PC-9 (cell line): ENCODE data around the gene CXXC5. TPM values are rescaled to one million over a fixed set of nuclear protein-coding genes. Genes with fewer than 3 reads are reported as not detected.

Source experiments
- BruUV-seq: library from RNA; stranded (reverse); fragments of 400-500 nt; replicated peaks from 2 replicates; lab custom pipeline; 2021; lab: Mats Ljungman, UMichigan
- CTCF ChIA-PET: fragments of 300-600 bp; sonication (Branson Sonifier 250); formaldehyde crosslinking; loops from one replicate; lab custom pipeline; 2022; ENCODE audit warnings: antibody characterized with exemption; lab: Charles Lee
- POLR2A ChIA-PET: fragments of 300-600 bp; sonication (Branson Sonifier 250); formaldehyde crosslinking; loops from one replicate; lab custom pipeline; 2022; ENCODE audit warnings: antibody characterized with exemption; ENCODE audit not compliant: unreplicated experiment; lab: Charles Lee
- DNase-seq, 2 experiments: peaks; one replicate each; pipeline versions ENCODE4 v3.0.0 to v3.0.0-alpha.2; 2015 to 2022; ENCODE audit warnings: mixed read lengths in 1 of 2
- H2AFZ ChIP-seq: fragments of 200-600 bp; sonication (generic); 2 replicates; pipeline ENCODE4 v1.8.1; 2017; ENCODE audit warnings: antibody characterized with exemption
- H3F3A ChIP-seq: fragments of 200-600 bp; sonication (generic); 2 replicates; pipeline ENCODE4 v1.8.1; 2017; ENCODE audit warnings: antibody characterized with exemption, mild to moderate bottlenecking, low read depth; ENCODE audit not compliant: insufficient read depth
- H3K27ac ChIP-seq: fragments of 200-600 bp; sonication (generic); 2 replicates; pipeline ENCODE4 v1.6.1; 2016; ENCODE audit warnings: mixed run types
- H3K27me3 ChIP-seq: fragments of 200-600 bp; sonication (generic); 2 replicates; pipeline ENCODE4 v1.6.1; 2016; ENCODE audit warnings: low read depth, mixed run types; ENCODE audit not compliant: insufficient read depth
- H3K36me3 ChIP-seq: fragments of 200-600 bp; sonication (generic); 2 replicates; pipeline ENCODE4 v1.6.1; 2016; ENCODE audit warnings: low read depth, mixed run types
- H3K4me1 ChIP-seq: fragments of 200-600 bp; sonication (generic); replicated peaks from 2 replicates; pipeline ENCODE4 v1.6.1; 2016; ENCODE audit warnings: mixed run types; ENCODE audit not compliant: insufficient read depth
- H3K4me2 ChIP-seq: fragments of 200-600 bp; sonication (generic); 2 replicates; pipeline ENCODE4 v1.6.1; 2017; ENCODE audit warnings: mixed run types
- H3K4me3 ChIP-seq: fragments of 200-600 bp; sonication (generic); 2 replicates; pipeline ENCODE4 v1.6.1; 2016; ENCODE audit warnings: mixed run types
- H3K79me2 ChIP-seq: fragments of 200-600 bp; sonication (generic); 2 replicates; pipeline ENCODE4 v1.6.1; 2017; ENCODE audit warnings: low read depth, mixed run types
- H3K9me2 ChIP-seq: fragments of 200-600 bp; sonication (generic); 2 replicates; pipeline ENCODE4 v1.8.1; 2017; ENCODE audit warnings: mild to moderate bottlenecking; ENCODE audit not compliant: insufficient read depth
- H3K9me3 ChIP-seq: fragments of 200-600 bp; sonication (generic); 2 replicates; pipeline ENCODE4 v1.8.1; 2016; ENCODE audit warnings: low read depth; ENCODE audit not compliant: insufficient read depth
- H4K20me1 ChIP-seq: fragments of 200-600 bp; sonication (generic); 2 replicates; pipeline ENCODE4 v1.8.1; 2017; ENCODE audit not compliant: insufficient read depth
- CTCF ChIP-seq: fragments of 200-600 bp; sonication (generic); conservative IDR thresholded peaks from 2 replicates; pipeline ENCODE4 v1.6.1; 2017; ENCODE audit warnings: mixed run types, antibody characterized with exemption, mild to moderate bottlenecking, moderate library complexity
- EZH2 ChIP-seq: fragments of 200-600 bp; sonication (generic); IDR thresholded peaks from 2 replicates; pipeline ENCODE4 v1.8.0; 2017; ENCODE audit warnings: antibody characterized with exemption, low read depth
- intact Hi-C: fragments of 100-400 bp; cut with micrococcal nuclease; formaldehyde crosslinking; loops from one replicate; pipeline ENCODE4 v1.10.0; 2022; ENCODE audit not compliant: unreplicated experiment
- total RNA-seq: library from RNA; stranded (reverse); gene quantifications from 2 replicates; pipeline ENCODE4 v1.2.3, GENCODE V29; 2021

Gene CXXC5
- total RNA-seq, 1 experiment from 2014 or later, result 59.9 TPM

- H3K27ac ChIP-seq, result no peak overlapping the region
- H3K36me3 ChIP-seq, result no peaks in the 10 kb centered on the region
- CTCF ChIA-PET, result no interaction called here
- no peak overlapping the region for H2AFZ ChIP-seq
- peaks cover 4% of the 10 kb centered on the region; the same call in 1 of the 2 replicates for H3K4me1 ChIP-seq
- BruUV-seq, result no TSS peak
- no peak overlapping the region for H3K4me2 ChIP-seq
- peaks cover 11% of the 10 kb centered on the region; the same call in 1 of the 2 replicates for H3F3A ChIP-seq
- H3K27me3 ChIP-seq, result peaks cover 15% of the 10 kb centered on the region; the same call in 1 of the 2 replicates
- POLR2A ChIA-PET, result no interaction called here
- DNase-seq, result no peak
- no peaks in the 10 kb centered on the region for H3K9me3 ChIP-seq
- intact Hi-C loops, result no loop called here
- H3K9me2 ChIP-seq, result no peaks in the 10 kb centered on the region
- H3K4me3 ChIP-seq, result no peak overlapping the region
- no peak for TF ChIP-seq CTCF
- TF ChIP-seq EZH2, result no peak
- H3K79me2 ChIP-seq, result no peaks in the 10 kb centered on the region
- no peaks in the 10 kb centered on the region for H4K20me1 ChIP-seq
These were observed 51.2 kb downstream of the CXXC5 start for GRCh38 chr5:139699351-139699750.

GRCh38 chr5:139700711-139701055 is 52.5 kb downstream of the CXXC5 start:
- ChIA-PET CTCF (no interaction called here), POLR2A (no interaction called here)
- Histone ChIP-seq H3K9me2 (no peaks in the 10 kb centered on the region), H3K27me3 (peaks cover 15% of the 10 kb centered on the region; the same call in 1 of the 2 replicates), H2AFZ (no peak overlapping the region), H3K79me2 (no peaks in the 10 kb centered on the region), H3F3A (peaks cover 8% of the 10 kb centered on the region; the same call in 1 of the 2 replicates), H3K4me1 (peaks cover 4% of the 10 kb centered on the region; the same call in 1 of the 2 replicates), H3K4me3 (no peak overlapping the region), H4K20me1 (no peaks in the 10 kb centered on the region), H3K9me3 (no peaks in the 10 kb centered on the region), H3K36me3 (no peaks in the 10 kb centered on the region), H3K4me2 (no peak overlapping the region), H3K27ac (no peak overlapping the region)
- no peak for TF ChIP-seq EZH2
- TF ChIP-seq CTCF, result no peak
- no peak for DNase-seq
- intact Hi-C loops, result no loop called here
- BruUV-seq, result no TSS peak

GRCh38 chr5:139701056-139701741 is 53.0 kb downstream of the CXXC5 start:
- DNase-seq, result no peak
- Histone ChIP-seq H3K9me3 (no peaks in the 10 kb centered on the region), H3K4me2 (no peak overlapping the region), H3K27me3 (peaks cover 15% of the 10 kb centered on the region; the same call in 1 of the 2 replicates), H3K4me1 (peaks cover 4% of the 10 kb centered on the region; the same call in 1 of the 2 replicates), H3K27ac (no peak overlapping the region), H3K36me3 (no peaks in the 10 kb centered on the region), H3K79me2 (no peaks in the 10 kb centered on the region), H2AFZ (no peak overlapping the region), H3K4me3 (no peak overlapping the region), H3K9me2 (no peaks in the 10 kb centered on the region), H3F3A (peaks cover 3% of the 10 kb centered on the region; the same call in 1 of the 2 replicates), H4K20me1 (no peaks in the 10 kb centered on the region)
- BruUV-seq, result no TSS peak
- POLR2A ChIA-PET, result interaction anchor here (0.6 to 0.7 kb wide), 2 partner anchors 82 to 999 kb away, joined by 5 to 6 read pairs; partner anchors contain the start of gene ZMAT2
- intact Hi-C loops, result no loop called here
- TF ChIP-seq CTCF (no peak), EZH2 (no peak)
- CTCF ChIA-PET, result no interaction called here
